Vagina (tissue), 2 donors: Measurements from ENCODE around the gene SYCE3. TPM values are rescaled to one million over a fixed set of nuclear protein-coding genes. Genes with fewer than 3 reads are reported as not detected.
A peak's percentile ranks its signal among the peaks of the same experiment; 100 is the strongest.

Experiments used
- DNase-seq, 2 donors: peaks; one replicate each; pipeline ENCODE4 v3.0.0-alpha.2; 2017; ENCODE audit errors: extremely low spot score in 2 of 2
- H3K27ac ChIP-seq: fragments of 200-600 bp; sonication (generic); one replicate; pipeline ENCODE4 v1.5.1; 2019
- H3K27me3 ChIP-seq: fragments of 200-600 bp; sonication (generic); one replicate; pipeline ENCODE4 v1.5.1; 2019
- H3K36me3 ChIP-seq, 2 donors: fragments of 200-600 bp; sonication (generic); one replicate each; pipeline ENCODE4 v1.5.1; 2017 to 2019
- H3K4me1 ChIP-seq: fragments of 200-600 bp; sonication (generic); one replicate; pipeline ENCODE4 v1.5.1; 2019
- H3K4me3 ChIP-seq, 2 donors: fragments of 200-600 bp; sonication (generic); 1 replicate in 1 of 2; 2 replicates in 1 of 2; pipeline ENCODE4 v1.5.1; 2016 to 2019
- H3K9me3 ChIP-seq: fragments of 200-600 bp; sonication (generic); one replicate; pipeline ENCODE4 v1.5.1; 2019
- POLR2A ChIP-seq, 2 donors: fragments of 450-650 bp; IDR thresholded peaks; one replicate each; pipeline ENCODE4 v1.6.1; 2017; ENCODE audit warnings: antibody characterized with exemption in 2 of 2, mild to moderate bottlenecking in 2 of 2, moderate library complexity in 2 of 2
- POLR2AphosphoS5 ChIP-seq, 2 donors: sonication (generic); formaldehyde crosslinking; IDR thresholded peaks; one replicate each; pipeline ENCODE4 v1.9.0; 2017; ENCODE audit warnings: antibody characterized with exemption in 2 of 2, mild to moderate bottlenecking in 2 of 2, low read depth in 1 of 2; ENCODE audit not compliant: insufficient read depth in 1 of 2
- intact Hi-C: fragments of 100-400 bp; cut with DNase I; formaldehyde crosslinking; loops from one replicate; pipeline ENCODE4 v1.15.1; 2023
- total RNA-seq: library from RNA; depleted of rRNA; stranded (reverse); fragments of >200 nt; gene quantifications from one replicate; pipeline ENCODE4 v1.2.3, GENCODE V29; 2016
- TF ChIP-seq, protein P1 (sequence below), 3 experiments: fragments of 450-650 bp in 2 of 3; fragments of 200-600 bp in 1 of 3; sonication (generic) in 1 of 3; IDR thresholded peaks; one replicate each; pipeline ENCODE4 v1.5.1; 2017 to 2019; ENCODE audit warnings: antibody characterized with exemption in 3 of 3, mild to moderate bottlenecking in 2 of 3, moderate library complexity in 2 of 3

SYCE3 gene
- total RNA-seq, 1 donor from 2014 or later, result not detected

DNA sequence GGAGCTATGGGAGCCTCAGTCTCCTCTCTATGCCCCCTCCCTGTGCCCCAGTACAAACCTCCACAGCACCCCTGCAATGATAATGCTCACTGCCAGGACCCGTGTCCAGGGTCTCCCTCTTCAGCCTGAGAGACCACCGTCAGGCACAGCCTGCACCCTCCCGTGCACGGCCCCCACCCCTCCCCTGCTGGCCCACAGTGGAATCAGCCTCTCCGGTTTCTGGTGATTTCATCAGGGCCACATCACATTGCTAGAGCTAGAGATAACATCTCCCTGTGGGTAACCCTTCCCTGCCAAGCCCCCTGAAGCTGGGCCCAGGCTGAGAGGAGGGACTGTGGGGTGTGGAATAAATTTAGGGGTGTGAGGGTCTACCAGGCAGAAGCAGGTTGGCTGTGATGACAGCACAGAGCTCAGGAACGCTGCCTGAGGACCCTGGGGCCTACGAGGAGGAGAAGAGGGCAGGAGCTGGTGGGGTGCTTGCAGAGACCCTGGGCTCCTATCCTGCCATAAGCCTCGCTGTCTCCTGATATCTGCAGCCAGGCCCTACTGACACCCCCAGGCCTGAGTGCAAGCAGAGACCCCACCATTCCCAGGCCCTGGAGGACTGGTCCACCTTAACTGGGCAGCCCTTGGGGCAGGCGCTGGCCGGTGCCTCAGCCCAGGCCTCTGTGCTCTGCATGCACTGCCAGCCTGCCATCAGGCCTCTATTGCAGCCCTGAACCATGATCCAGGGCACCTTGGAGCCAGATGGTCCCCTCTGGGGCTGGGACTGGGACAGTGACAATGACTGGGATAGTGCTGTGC is 17.0 kb downstream of the SYCE3 start, which contains the start of gene KLHDC7B:
KLHDC7B (plus strand) TSS at position 378 of the 804 bp plus-strand sequence; CDS start at position 723, 345 bp downstream.
- Histone ChIP-seq H3K9me3 (no peaks in the 10 kb centered on the region), H3K4me3 (no peak within 1 kb of the TSS), H3K27ac (peak within 1 kb of the TSS; percentile 72), H3K36me3 (no peaks in the 10 kb centered on the region), H3K4me1 (peaks cover 36% of the 10 kb centered on the region), H3K27me3 (peaks cover 7% of the 10 kb centered on the region)
- TF ChIP-seq, protein P1, sequence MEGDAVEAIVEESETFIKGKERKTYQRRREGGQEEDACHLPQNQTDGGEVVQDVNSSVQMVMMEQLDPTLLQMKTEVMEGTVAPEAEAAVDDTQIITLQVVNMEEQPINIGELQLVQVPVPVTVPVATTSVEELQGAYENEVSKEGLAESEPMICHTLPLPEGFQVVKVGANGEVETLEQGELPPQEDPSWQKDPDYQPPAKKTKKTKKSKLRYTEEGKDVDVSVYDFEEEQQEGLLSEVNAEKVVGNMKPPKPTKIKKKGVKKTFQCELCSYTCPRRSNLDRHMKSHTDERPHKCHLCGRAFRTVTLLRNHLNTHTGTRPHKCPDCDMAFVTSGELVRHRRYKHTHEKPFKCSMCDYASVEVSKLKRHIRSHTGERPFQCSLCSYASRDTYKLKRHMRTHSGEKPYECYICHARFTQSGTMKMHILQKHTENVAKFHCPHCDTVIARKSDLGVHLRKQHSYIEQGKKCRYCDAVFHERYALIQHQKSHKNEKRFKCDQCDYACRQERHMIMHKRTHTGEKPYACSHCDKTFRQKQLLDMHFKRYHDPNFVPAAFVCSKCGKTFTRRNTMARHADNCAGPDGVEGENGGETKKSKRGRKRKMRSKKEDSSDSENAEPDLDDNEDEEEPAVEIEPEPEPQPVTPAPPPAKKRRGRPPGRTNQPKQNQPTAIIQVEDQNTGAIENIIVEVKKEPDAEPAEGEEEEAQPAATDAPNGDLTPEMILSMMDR (IDR thresholded peaks at IDR 0.05), result no peak
- DNase-seq, result no peak
- intact Hi-C loops, result no loop called here

DNA sequence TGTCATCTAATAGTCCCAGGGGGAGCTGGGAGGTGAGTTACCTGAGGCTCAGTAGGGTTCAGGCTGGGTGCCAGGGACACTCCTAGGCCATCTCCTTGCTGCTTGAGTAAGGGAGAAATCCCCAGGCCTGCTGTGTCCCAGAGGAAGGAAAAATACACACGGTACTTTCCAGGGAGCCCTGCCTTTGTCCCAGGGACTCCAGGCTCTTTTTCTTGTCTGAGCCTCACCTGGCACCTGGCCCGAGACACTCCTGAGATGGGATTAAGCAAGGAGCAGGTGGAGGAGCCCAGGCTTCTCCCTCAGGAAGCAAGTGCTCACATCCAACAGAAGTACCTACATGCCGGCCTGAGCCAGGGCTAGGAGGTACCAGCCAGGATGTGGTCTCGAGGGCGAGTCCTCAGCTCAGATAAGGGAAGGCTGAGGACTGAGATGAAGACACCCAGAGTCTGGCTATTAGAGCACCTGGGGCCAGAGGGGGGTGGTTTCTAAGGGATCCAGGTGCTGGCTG is 17.9 kb downstream of the SYCE3 start:
- Histone ChIP-seq H3K27me3 (peaks cover 7% of the 10 kb centered on the region), H3K36me3 (no peaks in the 10 kb centered on the region), H3K4me1 (peaks cover 42% of the 10 kb centered on the region), H3K9me3 (no peaks in the 10 kb centered on the region), H3K27ac (peak overlapping the region; percentile 72), H3K4me3 (peak overlapping the region; percentile 1 to 27)
- TF ChIP-seq, protein P1 (IDR thresholded peaks at IDR 0.05), result no peak
- TF ChIP-seq POLR2AphosphoS5 (IDR thresholded peaks at IDR 0.05; ENCODE audit: insufficient read depth in 1 of 2, low read depth in 1 of 2), result no peak
- TF ChIP-seq POLR2A (IDR thresholded peaks at IDR 0.05), result no peak
- DNase-seq, result no peak
- intact Hi-C loops, result loop anchor here (5.0 kb wide), 1 partner anchor 38 kb away; the partner anchor contains the start of gene CHKB

DNA sequence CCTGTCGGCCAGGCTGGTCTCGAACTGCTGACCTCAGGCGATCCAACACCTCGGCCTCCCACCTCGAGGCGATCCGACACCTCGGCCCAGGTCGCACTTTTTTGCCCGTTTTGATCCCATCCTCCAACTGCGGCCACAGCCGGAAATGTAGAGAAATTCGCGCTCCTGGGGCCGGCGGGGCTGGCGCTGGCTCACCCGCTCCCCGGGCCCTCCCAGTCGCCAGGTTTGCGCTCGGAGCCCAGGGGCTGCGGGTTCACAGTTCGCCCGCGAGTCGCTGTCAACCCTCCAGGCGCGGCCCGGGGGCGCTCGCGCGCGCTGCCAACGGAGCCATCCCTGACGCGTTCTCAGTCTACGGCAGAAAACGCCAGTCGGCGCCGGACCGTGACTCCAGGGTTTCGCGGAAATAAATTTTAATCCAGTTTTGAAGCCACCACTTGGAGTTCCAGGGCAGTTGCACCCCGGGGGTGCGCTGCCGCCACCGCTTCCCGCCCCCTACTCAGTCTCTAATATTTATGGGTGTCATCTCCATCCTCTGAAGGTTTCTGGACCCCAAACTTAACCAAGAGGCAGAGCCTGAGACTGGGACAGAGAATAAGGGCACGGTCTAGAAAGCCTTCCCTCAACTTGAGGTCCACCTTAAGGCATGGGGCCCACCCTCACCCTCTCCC is 18.5 kb downstream of the SYCE3 start:
- Histone ChIP-seq H3K4me1 (peaks cover 47% of the 10 kb centered on the region), H3K4me3 (peak overlapping the region; percentile 1 to 27), H3K36me3 (no peaks in the 10 kb centered on the region), H3K27me3 (peaks cover 7% of the 10 kb centered on the region), H3K27ac (peak overlapping the region; percentile 72), H3K9me3 (no peaks in the 10 kb centered on the region)
- no peak for DNase-seq
- intact Hi-C loops, result loop anchor here (5.0 kb wide), 1 partner anchor 38 kb away; the partner anchor contains the start of gene CHKB
- no peak for TF ChIP-seq POLR2A (IDR thresholded peaks at IDR 0.05)
- peak in 1 of 2 donors; percentile 12 for TF ChIP-seq POLR2AphosphoS5 (IDR thresholded peaks at IDR 0.05; ENCODE audit: insufficient read depth in 1 of 2, low read depth in 1 of 2)
- TF ChIP-seq, protein P1 (IDR thresholded peaks at IDR 0.05), result peak in 2 of 3 experiments; percentile 26

DNA sequence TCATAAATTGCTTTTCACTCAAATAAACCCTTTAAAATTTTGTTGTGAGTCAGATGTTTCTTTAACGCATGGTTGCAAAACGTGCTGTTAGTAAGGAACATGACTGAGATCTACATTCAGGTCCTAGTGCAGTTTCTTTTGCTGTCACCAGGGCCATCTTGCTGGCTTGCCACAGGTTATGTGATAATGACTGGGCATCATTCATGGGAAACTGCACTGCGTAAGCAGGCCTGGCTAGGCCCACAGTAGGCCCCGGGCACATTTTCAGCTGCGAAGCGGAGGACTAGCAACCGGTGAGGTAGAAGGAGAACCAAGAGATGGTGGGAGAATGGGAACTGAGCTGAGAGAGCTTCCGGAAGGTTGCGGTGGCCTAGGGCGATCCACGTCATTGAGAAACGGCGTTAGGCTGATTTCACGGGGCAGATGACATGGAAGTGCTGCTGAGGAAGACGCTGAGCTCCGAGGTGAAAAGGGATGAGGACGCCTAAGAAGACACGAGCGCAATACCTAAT is 20.2 kb downstream of the SYCE3 start:
- Histone ChIP-seq H3K36me3 (no peaks in the 10 kb centered on the region), H3K27me3 (no peaks in the 10 kb centered on the region), H3K4me3 (no peak overlapping the region), H3K4me1 (peaks cover 52% of the 10 kb centered on the region), H3K27ac (peak overlapping the region; percentile 96), H3K9me3 (no peaks in the 10 kb centered on the region)
- intact Hi-C loops, result loop anchor here (5.0 kb wide), 1 partner anchor 40 kb away; the partner anchor contains the start of gene CHKB
- DNase-seq, result no peak
- TF ChIP-seq POLR2AphosphoS5 (IDR thresholded peaks at IDR 0.05; ENCODE audit: insufficient read depth in 1 of 2, low read depth in 1 of 2), result peak in 1 of 2 donors; percentile 40
- TF ChIP-seq, protein P1 (IDR thresholded peaks at IDR 0.05), result no peak
